Measurements from ENCODE around the gene NALCN. TPM values are rescaled to one million over a fixed set of nuclear protein-coding genes. Genes with fewer than 3 reads are reported as not detected.

NALCN gene
- total RNA-seq, 1 donor from 2014 or later: not detected

DNA sequence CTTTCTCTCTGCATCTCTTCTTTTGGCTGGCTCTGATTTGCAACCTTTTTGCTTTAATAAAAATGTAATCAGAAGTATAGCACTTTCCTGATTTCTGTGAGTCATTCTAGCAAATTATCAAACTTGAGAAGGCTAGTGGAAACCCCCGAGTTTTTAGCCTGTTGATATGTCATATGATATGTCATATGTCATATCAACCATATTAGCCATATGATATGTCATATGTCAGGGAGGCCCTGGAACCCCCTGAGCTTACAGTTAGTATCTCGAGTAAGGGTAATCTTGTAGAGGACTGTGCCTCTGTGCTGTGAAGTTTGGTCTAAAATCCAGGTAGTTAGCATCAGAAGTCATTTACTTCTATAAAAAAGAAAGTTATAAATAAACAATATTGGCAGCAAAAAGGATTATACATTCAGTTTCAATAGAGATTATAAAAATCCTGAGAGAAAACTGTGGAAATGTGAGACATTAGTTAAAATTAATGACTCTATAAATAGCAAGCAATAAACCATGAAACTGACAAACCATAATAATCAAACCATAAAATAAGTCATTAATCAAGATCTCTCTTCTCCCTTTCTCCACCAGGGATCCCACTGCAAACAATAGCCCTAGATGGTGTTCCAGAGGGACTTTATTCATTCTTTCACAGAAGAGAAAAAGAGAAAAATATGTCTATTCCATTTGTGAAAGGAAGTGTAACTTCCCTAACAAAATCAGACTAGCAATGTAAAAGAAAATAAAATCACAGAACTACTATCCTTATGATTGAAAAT lies 167.4 kb downstream of the NALCN start:
- H3K36me3 Mint-ChIP-seq (ENCODE audit: low read depth): no peaks in the 10 kb centered on the region
- H3K4me3 Mint-ChIP-seq: no peak overlapping the region
- no peak for DNase-seq
- no peak for TF ChIP-seq CTCF (IDR thresholded peaks at IDR 0.05)
- intact Hi-C loops (cut with micrococcal nuclease): no loop called here
- POLR2A ChIA-PET: no interaction called here
- H3K27me3 Mint-ChIP-seq: no peaks in the 10 kb centered on the region
- no peak for ATAC-seq (ENCODE audit: low read depth)
- H3K9me3 Mint-ChIP-seq: peaks cover 12% of the 10 kb centered on the region
- CTCF ChIA-PET: no interaction called here
- no peaks in the 10 kb centered on the region for H3K4me1 Mint-ChIP-seq
- no peak overlapping the region for H3K27ac Mint-ChIP-seq

DNA sequence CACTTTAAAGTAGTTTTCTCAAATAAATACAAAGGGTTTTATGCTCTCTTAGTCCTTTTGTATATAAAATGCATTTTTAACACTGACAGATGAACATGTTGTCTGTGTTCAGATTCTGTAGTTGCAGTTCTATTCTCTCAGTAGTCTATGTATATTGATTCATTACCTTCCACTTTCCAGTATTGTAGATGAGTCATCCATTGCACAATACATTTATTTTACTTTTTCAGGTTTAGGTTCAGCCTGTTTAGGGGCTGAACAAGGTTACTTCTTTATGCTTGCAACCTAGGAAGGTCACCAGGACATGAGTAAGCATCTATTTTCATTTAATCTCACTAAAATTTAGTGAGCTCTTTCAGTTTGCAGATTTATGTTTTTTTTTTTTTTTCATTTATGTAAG lies 173.6 kb downstream of the NALCN start:
- no peaks in the 10 kb centered on the region for H3K9me3 Mint-ChIP-seq
- H3K27me3 Mint-ChIP-seq: no peaks in the 10 kb centered on the region
- no peaks in the 10 kb centered on the region for H3K4me1 Mint-ChIP-seq
- ATAC-seq (ENCODE audit: low read depth) (no peak), DNase-seq (no peak)
- no peak overlapping the region for H3K4me3 Mint-ChIP-seq
- intact Hi-C loops (cut with micrococcal nuclease): no loop called here
- no peak for TF ChIP-seq CTCF (IDR thresholded peaks at IDR 0.05)
- ChIA-PET POLR2A (no interaction called here), CTCF (no interaction called here)
- no peak overlapping the region for H3K27ac Mint-ChIP-seq
- H3K36me3 Mint-ChIP-seq (ENCODE audit: low read depth): no peaks in the 10 kb centered on the region

- Mint-ChIP-seq H3K4me1 (no peaks in the 10 kb centered on the region), H3K27ac (no peak overlapping the region), H3K36me3 (ENCODE audit: low read depth) (no peaks in the 10 kb centered on the region), H3K4me3 (no peak overlapping the region), H3K27me3 (no peaks in the 10 kb centered on the region), H3K9me3 (no peaks in the 10 kb centered on the region)
- no peak for TF ChIP-seq CTCF (IDR thresholded peaks at IDR 0.05)
- ATAC-seq (ENCODE audit: low read depth) (no peak), DNase-seq (no peak)
- ChIA-PET CTCF (no interaction called here), POLR2A (no interaction called here)
- intact Hi-C loops (cut with micrococcal nuclease): no loop called here
Observed at GRCh38 chr13:101238555-101238954, 177.8 kb downstream of the NALCN start.

- no peak overlapping the region for H3K27ac Mint-ChIP-seq
- no peak overlapping the region for H3K4me3 Mint-ChIP-seq
- no peaks in the 10 kb centered on the region for H3K27me3 Mint-ChIP-seq
- ChIA-PET CTCF (interaction anchor here (0.7 kb wide), 1 partner anchor 1332 kb away, joined by 3 read pairs; no protein-coding TSS in a partner anchor), POLR2A (no interaction called here)
- H3K4me1 Mint-ChIP-seq: no peaks in the 10 kb centered on the region
- intact Hi-C loops (cut with micrococcal nuclease): no loop called here
- ATAC-seq (ENCODE audit: low read depth) (no peak), DNase-seq (no peak)
- peaks cover 2% of the 10 kb centered on the region for H3K9me3 Mint-ChIP-seq
- H3K36me3 Mint-ChIP-seq (ENCODE audit: low read depth): no peaks in the 10 kb centered on the region
- TF ChIP-seq CTCF (IDR thresholded peaks at IDR 0.05): no peak
Observed at GRCh38 chr13:101231751-101232428, 184.4 kb downstream of the NALCN start.

DNA sequence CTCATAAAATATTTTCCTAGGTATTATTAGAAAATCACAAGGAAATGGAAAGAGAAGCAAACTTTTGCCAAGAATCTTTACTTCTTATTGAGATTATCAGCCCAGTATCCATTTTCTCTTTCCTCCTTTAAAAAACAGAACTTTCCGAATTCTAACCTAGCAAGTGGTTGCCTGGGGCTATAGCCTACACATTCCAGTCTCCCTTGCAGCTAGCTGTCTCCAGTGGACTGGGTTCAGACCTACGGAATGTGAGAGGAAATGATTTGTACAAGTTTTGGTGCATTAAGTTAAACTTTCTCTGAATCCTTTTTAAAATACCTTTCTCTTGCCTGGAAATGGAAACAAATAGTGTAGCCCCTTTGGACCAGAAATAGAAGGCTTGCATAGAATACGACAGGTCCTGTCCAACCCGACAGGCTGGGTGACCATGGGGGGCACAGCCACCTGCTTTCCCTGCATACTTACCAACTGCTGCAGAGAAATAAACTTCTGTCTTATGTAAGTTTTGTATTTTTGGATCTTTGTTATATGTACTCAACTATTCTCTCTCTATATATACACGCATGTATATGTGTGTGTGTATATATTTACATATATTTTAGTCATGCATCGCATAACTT lies 185.9 kb downstream of the NALCN start:
- no peak for DNase-seq
- Mint-ChIP-seq H3K27me3 (no peaks in the 10 kb centered on the region), H3K4me3 (no peak overlapping the region), H3K4me1 (no peaks in the 10 kb centered on the region), H3K9me3 (peaks cover 2% of the 10 kb centered on the region), H3K27ac (no peak overlapping the region), H3K36me3 (ENCODE audit: low read depth) (no peaks in the 10 kb centered on the region)
- no peak for ATAC-seq (ENCODE audit: low read depth)
- TF ChIP-seq CTCF (IDR thresholded peaks at IDR 0.05): no peak
- intact Hi-C loops (cut with micrococcal nuclease): no loop called here
- ChIA-PET POLR2A (no interaction called here), CTCF (no interaction called here)

Measured in activated B cell treated with CpG ODN at 0.5 μM for 24 hours (primary cell).